Measurements from ENCODE around the gene BRI3.

BRI3 gene

DNA sequence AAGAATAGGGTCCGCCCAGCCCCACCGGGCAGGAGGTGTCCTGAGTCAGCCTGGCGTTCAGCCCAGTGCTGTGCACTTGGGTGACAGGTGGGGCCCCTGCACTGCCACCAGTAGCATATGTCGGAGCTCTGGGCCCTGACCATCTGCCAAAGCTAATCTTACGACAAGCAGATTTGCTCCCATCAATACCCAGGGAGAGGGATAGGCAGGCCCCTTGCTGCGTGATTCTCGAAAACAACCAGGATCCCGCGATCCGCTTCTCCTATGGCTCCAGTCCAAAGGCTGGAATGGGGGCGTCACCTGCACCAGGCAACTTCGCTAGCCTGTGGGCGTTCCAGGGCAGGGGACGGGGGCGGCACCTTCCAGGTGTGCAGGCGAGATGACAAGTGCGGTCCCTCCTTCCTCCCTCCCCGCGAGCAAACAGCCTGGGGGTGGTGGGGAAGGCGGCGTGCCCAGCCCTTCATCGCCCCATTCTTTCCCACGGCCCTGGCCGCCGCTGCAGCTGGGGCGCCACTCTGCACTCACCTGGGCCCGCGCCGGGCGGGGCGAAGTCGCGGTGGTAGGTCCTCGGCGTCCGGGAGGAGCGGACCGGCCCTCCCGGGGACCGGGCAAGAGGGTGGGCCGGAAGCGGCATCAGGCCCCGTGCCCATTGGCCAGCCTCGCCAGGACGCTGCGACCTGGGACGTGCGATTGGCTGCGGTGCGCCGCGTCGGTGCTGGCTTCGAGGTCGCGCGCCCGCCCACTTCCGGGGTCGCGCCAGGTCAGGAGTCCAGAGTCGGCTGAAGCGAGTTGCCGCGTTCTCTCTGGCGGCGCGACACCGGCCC lies 29.7 kb upstream of the BRI3 start, which contains the start of gene TECPR1:
Gene TECPR1, minus strand, starts transcription at position 632 of the 824 bp plus-strand sequence. CDS start 6,086 bp downstream, outside the sequence.
- Histone ChIP-seq H3K36me3 (ENCODE audit: insufficient read depth, low read length) (peaks cover 11% of the 10 kb centered on the region; the same call in 1 of the 2 replicates), H3K27ac (ENCODE audit: low read depth, low read length, poor library complexity, severe bottlenecking) (peak within 1 kb of the TSS; percentile 85), H3K79me2 (ENCODE audit: insufficient read depth, low read length) (peaks cover 6% of the 10 kb centered on the region), H3K4me3 (ENCODE audit: low read depth, low read length, poor library complexity, severe bottlenecking) (peak within 1 kb of the TSS; percentile 83), H3K9me3 (ENCODE audit: low read length) (no peaks in the 10 kb centered on the region), H3K4me1 (ENCODE audit: insufficient read depth, low read length, severe bottlenecking) (peaks cover 27% of the 10 kb centered on the region), H3K27me3 (ENCODE audit: insufficient read depth, low read length) (no peaks in the 10 kb centered on the region), H3K4me2 (ENCODE audit: low read length) (peak within 1 kb of the TSS; percentile 93), H3K9ac (ENCODE audit: low read length) (peak within 1 kb of the TSS; percentile 76), H2AFZ (ENCODE audit: low read length) (no peak within 1 kb of the TSS), H3K9me2 (ENCODE audit: low read depth, low read length) (no peaks in the 10 kb centered on the region), H4K20me1 (ENCODE audit: insufficient read depth, low read length) (no peaks in the 10 kb centered on the region), H3F3A (ENCODE audit: insufficient read depth, low read length) (no peaks in the 10 kb centered on the region)
- TF ChIP-seq, protein P1, sequence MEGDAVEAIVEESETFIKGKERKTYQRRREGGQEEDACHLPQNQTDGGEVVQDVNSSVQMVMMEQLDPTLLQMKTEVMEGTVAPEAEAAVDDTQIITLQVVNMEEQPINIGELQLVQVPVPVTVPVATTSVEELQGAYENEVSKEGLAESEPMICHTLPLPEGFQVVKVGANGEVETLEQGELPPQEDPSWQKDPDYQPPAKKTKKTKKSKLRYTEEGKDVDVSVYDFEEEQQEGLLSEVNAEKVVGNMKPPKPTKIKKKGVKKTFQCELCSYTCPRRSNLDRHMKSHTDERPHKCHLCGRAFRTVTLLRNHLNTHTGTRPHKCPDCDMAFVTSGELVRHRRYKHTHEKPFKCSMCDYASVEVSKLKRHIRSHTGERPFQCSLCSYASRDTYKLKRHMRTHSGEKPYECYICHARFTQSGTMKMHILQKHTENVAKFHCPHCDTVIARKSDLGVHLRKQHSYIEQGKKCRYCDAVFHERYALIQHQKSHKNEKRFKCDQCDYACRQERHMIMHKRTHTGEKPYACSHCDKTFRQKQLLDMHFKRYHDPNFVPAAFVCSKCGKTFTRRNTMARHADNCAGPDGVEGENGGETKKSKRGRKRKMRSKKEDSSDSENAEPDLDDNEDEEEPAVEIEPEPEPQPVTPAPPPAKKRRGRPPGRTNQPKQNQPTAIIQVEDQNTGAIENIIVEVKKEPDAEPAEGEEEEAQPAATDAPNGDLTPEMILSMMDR (IDR thresholded peaks at IDR 0.05; ENCODE audit: low read length): no peak
- TF ChIP-seq EZH2 (IDR thresholded peaks at IDR 0.05; ENCODE audit: borderline replicate concordance, low read length): no peak

DNA sequence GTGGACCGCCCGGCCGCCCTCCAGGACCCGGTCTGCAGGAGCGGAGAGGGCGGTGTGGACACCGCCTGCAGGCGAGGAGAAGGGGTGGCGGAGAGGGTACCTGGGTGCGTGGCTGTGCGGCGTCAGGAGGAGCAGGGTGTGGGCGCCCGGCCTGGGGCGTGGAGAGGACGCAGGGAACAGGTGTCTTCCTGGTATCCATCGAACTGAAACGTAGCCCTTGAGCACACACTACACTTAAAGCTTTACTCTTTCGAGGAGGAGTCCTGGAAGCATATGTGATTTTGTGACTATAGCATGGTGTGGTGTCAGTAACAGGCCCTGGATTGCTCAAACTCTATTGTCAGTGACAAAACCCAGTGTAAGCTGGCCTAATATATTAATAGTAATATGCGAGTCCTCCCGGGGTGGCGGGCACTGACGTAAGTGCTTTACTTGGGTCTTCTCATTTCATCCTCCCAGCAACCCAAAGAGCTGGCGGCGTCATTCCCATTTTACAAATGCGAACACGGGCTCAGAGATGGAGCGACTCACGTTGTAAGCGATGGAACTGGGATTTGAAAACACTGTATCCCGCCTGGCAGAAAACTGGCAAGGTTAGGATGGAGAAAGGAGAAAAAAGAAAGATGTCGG lies 28.9 kb upstream of the BRI3 start:
- Histone ChIP-seq H3K4me1 (ENCODE audit: insufficient read depth, low read length, severe bottlenecking) (peaks cover 27% of the 10 kb centered on the region), H3K36me3 (ENCODE audit: insufficient read depth, low read length) (peaks cover 15% of the 10 kb centered on the region; the same call in 1 of the 2 replicates), H3K4me3 (ENCODE audit: low read depth, low read length, poor library complexity, severe bottlenecking) (peak overlapping the region; percentile 83), H2AFZ (ENCODE audit: low read length) (no peak overlapping the region), H4K20me1 (ENCODE audit: insufficient read depth, low read length) (no peaks in the 10 kb centered on the region), H3K9me2 (ENCODE audit: low read depth, low read length) (no peaks in the 10 kb centered on the region), H3K27me3 (ENCODE audit: insufficient read depth, low read length) (no peaks in the 10 kb centered on the region), H3K27ac (ENCODE audit: low read depth, low read length, poor library complexity, severe bottlenecking) (no peak overlapping the region), H3K9ac (ENCODE audit: low read length) (peak overlapping the region; percentile 76), H3K9me3 (ENCODE audit: low read length) (no peaks in the 10 kb centered on the region), H3F3A (ENCODE audit: insufficient read depth, low read length) (no peaks in the 10 kb centered on the region), H3K79me2 (ENCODE audit: insufficient read depth, low read length) (peaks cover 6% of the 10 kb centered on the region), H3K4me2 (ENCODE audit: low read length) (peak overlapping the region; percentile 93)
- TF ChIP-seq EZH2 (IDR thresholded peaks at IDR 0.05; ENCODE audit: borderline replicate concordance, low read length): no peak
- TF ChIP-seq, protein P1 (IDR thresholded peaks at IDR 0.05; ENCODE audit: low read length): no peak

DNA sequence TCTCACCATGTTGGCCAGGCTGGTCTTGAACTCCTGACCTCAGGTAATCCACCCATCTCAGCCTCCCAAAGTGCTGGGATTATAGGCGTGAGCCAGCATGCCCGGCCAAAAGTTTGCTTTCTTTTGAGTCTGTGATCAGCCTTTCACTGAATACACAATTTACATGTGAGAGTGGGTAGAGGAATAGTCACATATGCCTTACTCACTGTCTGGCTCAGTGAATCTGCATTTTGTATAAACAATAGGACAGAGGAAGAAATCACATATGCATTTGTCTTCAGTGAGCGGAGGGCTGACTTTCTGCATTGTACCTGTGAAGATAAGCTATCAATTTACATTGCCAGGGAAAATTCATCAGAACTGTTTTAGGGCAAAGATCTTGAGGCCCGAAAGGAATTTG lies 27.0 kb upstream of the BRI3 start:
- no peak overlapping the region for H2AFZ ChIP-seq (ENCODE audit: low read length)
- H3K79me2 ChIP-seq (ENCODE audit: insufficient read depth, low read length): peaks cover 6% of the 10 kb centered on the region
- no peaks in the 10 kb centered on the region for H3F3A ChIP-seq (ENCODE audit: insufficient read depth, low read length)
- peaks cover 25% of the 10 kb centered on the region; the same call in 1 of the 2 replicates for H3K36me3 ChIP-seq (ENCODE audit: insufficient read depth, low read length)
- no peaks in the 10 kb centered on the region for H4K20me1 ChIP-seq (ENCODE audit: insufficient read depth, low read length)
- no peaks in the 10 kb centered on the region for H3K27me3 ChIP-seq (ENCODE audit: insufficient read depth, low read length)
- no peak for TF ChIP-seq EZH2 (IDR thresholded peaks at IDR 0.05; ENCODE audit: borderline replicate concordance, low read length)
- TF ChIP-seq, protein P1 (IDR thresholded peaks at IDR 0.05; ENCODE audit: low read length): no peak
- no peak overlapping the region for H3K4me3 ChIP-seq (ENCODE audit: low read depth, low read length, poor library complexity, severe bottlenecking)
- H3K4me1 ChIP-seq (ENCODE audit: insufficient read depth, low read length, severe bottlenecking): peaks cover 27% of the 10 kb centered on the region
- H3K9me2 ChIP-seq (ENCODE audit: low read depth, low read length): no peaks in the 10 kb centered on the region
- no peak overlapping the region for H3K9ac ChIP-seq (ENCODE audit: low read length)
- no peak overlapping the region for H3K4me2 ChIP-seq (ENCODE audit: low read length)
- H3K27ac ChIP-seq (ENCODE audit: low read depth, low read length, poor library complexity, severe bottlenecking): no peak overlapping the region
- H3K9me3 ChIP-seq (ENCODE audit: low read length): no peaks in the 10 kb centered on the region; the same call in 1 of the 2 replicates

Data from OCI-LY1 (cell line).